GM19468 (cell line): Measurements from ENCODE around the gene RAB3C.
"Not testable (repeated sequence)": the region's sequence is repeated elsewhere in the genome, so short reads cannot be mapped to it uniquely, and the experiment has no call there.

Source experiments
- ATAC-seq: cut with Tn5 transposase; IDR thresholded peaks from one replicate; pipeline ENCODE4 v1.9.1; 2021; ENCODE audit warnings: mild to moderate bottlenecking, moderate library complexity, moderate number of reproducible peaks; ENCODE audit not compliant: unreplicated experiment; ENCODE audit errors: extremely low read depth

The RAB3C gene, protein sequence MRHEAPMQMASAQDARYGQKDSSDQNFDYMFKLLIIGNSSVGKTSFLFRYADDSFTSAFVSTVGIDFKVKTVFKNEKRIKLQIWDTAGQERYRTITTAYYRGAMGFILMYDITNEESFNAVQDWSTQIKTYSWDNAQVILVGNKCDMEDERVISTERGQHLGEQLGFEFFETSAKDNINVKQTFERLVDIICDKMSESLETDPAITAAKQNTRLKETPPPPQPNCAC

DNA sequence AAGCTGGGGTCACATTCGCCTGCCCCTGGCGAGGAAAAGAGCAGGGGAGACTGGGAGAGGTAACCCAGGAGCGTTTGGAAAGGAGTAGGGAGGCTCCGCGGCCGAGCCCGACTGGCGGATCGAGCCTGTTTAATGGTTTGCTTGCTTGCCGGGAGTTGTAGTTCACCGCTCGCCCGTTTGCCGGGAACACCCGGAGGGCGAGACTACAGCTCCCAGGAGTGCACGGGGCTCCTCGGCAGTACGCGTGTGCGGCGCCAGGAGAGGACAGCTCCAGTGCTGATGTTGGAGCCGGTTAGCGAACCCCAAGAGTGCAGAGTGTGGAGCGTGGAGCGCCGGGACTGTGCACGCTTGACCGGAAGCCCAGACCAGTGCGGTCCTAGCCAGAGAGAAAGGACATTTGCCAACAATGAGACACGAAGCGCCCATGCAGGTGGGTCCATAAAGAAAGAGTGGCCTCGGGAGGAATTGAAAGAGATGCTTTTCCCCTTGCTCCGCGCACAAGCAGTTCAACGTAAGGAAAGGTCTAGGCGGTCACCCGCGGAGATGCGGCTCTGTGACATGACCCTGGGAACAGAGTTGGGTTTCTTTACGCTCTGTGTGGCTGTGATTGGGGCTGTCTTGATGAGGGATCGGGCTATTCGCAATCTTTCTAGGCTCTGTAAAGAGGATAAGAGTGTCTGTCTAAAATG lies at the start of gene RAB3C:
Gene RAB3C, plus strand, starts transcription at position 273 of the 689 bp plus-strand sequence. Its CDS starts 134 bp downstream, at position 407.
- peak; percentile 99 for ATAC-seq

DNA sequence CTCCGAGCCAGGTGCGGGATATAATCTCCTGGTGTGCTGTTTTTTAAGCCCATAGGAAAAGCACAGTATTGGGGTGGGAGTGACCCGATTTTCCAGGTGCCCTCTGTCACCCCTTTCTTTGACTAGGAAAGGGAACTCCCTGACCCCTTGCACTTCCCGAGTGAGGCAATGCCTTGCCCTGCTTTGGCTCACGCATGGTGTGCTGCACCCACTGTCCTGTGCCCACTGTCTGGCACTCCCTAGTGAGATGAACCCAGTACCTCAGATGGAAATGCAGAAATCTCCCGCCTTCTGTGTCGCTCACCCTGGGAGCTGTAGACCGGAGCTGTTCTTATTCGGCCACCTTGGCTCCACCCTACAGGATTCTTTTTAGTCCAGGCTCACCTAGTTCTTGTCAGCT lies 40.9 kb upstream of the RAB3C start:
- ATAC-seq = not testable (repeated sequence)

DNA sequence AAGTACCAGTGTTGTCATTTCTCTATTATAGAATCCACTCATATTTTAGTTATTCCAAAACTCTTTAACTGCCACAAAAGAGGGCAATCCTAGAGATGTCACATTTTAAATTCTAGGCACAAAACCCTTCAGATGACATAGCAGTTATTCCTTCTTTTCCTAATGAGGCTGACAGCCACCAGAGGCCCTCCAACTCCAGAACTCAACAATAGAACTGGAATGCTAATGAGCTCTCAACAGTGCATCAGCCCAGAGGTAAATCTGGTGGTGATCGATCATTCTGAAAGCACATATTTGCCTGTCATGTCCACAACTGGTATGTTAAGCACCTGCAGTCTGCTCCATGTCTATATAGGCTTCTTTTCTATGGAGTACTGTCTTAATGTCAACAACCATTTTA lies 40.2 kb upstream of the RAB3C start:
- no peak for ATAC-seq

- ATAC-seq = no peak
Observed at GRCh38 chr5:58543723-58544122, 39.2 kb upstream of the RAB3C start.

GRCh38 chr5:58544195-58544594 lies 38.7 kb upstream of the RAB3C start:
- ATAC-seq = no peak

- no peak for ATAC-seq
Observed at GRCh38 chr5:58544926-58545325, 37.9 kb upstream of the RAB3C start.

- ATAC-seq = peak; percentile 96
Observed at GRCh38 chr5:58545912-58546311, 37.0 kb upstream of the RAB3C start.

DNA sequence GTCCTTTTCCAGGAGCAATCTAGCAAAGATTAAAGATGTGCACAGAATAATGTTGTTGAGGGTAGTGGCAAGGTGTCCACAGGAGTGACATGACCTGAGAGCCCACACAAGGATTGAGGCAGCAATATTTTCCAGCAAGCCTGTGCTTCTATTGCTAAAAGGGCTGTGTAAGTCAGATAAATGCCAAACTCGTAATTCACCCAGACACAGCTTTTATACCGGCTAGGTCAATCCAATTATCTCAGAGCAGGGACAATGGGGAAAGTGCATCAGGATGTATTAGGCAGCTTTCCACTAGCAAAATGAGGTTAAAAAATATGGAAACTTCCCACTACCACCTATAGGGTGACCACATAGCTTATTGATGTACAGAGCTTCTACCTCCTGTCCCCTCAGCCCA lies 34.8 kb upstream of the RAB3C start:
- no peak for ATAC-seq

DNA sequence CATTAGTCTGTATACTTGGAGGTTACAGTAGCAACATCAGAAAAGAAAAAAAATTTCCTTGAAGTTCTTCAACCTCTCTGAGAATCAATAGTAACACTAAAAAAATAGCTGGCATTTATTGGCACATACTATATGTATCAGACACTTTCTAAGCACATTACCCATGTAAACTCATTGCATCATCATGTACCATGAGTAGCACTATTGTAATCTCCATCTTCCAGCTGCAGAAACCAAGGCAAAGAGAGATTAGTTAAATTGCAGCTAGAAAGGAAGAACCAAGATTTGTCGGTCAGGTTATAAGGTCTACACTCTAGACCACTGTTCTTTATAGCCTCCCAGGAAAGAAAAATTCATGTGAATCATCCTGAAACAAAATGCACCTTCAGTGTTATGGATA lies 31.4 kb upstream of the RAB3C start:
- no peak for ATAC-seq

- ATAC-seq = not testable (repeated sequence)
Observed at GRCh38 chr5:58557665-58558338, 25.1 kb upstream of the RAB3C start.

DNA sequence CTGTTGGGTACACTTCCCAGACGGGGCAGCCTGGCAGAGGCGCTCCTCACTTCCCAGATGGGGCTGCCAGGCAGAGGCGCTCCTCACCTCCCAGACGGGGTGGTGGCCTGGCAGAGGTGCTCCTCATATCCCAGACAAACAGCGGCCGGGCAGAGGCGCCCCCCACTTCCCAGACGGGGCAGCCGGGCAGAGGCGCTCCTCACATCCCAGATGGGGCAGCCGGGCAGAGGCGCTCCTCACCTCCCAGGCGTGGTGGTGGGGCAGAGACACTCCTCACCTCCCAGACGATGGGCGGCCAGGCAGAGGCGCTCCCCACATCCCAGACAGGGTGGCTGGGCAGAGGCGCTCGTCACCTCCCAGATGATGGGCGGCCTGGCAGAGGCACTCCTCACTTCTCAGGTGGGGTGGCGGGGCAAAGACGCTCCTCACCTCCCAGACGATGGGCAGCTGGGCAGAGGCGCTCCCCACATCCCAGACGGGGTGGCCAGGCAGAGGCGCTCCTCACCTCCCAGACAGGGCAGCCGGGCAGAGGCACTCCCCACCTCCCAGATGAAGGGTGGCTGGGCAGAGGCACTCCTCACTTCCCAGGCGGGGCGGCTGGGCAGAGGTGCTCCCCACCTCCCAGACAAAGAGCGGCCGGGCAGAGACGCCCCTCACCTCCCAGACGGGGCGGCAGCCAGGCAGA lies 19.7 kb upstream of the RAB3C start:
- ATAC-seq = not testable (repeated sequence)

DNA sequence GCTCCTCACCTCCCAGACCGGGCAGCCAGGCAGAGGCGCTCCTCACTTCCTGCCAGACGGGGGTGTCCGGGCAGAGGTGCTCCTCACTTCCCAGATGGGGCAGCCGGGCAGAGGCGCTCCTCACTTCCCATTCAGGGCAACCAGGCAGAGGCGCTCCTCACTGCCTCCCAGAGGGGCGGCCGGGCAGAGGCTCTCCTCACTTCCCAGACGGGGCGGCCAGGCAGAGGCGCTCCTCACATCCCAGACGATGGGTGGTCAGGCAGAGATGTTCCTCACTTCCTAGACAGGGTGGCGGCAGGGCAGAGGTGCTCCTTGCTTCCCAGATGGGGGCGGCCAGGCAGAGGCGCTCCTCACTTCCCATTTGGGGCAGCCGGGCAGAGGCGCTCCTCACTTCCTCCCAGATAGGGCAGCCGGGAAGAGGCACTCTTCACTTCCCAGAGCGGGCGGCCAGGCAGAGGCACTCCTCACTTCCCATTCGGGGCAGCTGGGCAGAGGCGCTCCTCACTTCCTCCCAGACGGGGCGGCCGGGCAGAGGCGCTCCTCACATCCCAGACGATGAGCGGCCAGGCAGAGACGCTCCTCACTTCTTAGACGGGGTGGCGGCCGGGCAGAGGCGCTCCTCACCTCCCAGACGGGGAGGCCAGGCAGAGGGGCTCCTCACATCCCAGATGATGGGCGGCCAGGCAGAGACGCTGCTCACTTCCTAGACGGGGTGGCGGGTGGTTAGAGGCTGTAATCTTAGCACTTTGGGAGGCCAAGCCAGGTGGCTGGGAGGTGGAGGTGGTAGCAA lies 18.6 kb upstream of the RAB3C start:
- ATAC-seq = not testable (repeated sequence)

GRCh38 chr5:58565033-58565432 lies 17.8 kb upstream of the RAB3C start:
- ATAC-seq = no peak

GRCh38 chr5:58571501-58571900 lies 11.4 kb upstream of the RAB3C start:
- no peak for ATAC-seq

DNA sequence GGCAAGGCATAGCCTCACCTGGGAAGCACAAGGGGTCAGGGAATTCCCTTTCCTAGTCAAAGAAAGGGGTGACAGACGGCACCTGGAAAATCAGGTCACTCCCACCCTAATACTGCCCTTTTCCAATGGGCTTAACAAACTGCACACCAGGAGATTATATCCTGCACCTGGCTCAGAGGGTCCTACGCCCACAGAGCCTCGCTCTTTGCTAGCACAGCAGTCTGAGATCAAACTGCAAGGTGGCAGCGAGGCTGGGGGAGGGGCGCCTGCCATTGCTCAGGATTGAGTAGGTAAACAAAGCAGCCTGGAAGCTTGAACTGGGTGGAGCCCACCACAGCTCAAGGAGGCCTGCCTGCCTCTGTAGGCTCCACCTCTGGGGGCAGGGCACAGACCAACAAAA lies 9.9 kb upstream of the RAB3C start:
- ATAC-seq = not testable (repeated sequence)

- ATAC-seq = no peak
Observed at GRCh38 chr5:58579781-58580180, 3.1 kb upstream of the RAB3C start.

- no peak for ATAC-seq
Observed at GRCh38 chr5:58582019-58582802, 664 bp upstream of the RAB3C start.

GRCh38 chr5:58595952-58596351 lies 13.1 kb downstream of the RAB3C start:
- ATAC-seq = no peak

DNA sequence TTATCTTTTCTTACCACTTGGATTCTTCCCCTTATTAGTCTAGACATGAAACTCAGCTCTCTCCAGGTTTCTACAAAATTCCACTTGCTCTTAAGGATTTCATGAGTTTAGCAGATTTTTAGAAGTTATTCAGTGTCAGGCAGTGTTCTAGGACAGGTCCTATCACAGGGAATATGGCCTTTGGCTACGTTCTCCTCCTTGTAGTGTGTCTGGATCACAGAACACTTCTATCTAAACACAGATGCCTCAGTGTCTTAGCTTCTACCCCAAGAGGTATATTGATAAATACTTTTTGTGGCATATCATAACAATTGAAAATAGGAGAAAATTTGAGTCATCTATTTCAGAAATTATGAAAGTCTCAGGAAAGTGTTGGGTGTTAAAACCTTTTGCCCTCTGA lies 15.6 kb downstream of the RAB3C start:
- no peak for ATAC-seq
